NCI-H2029 treated with DMSO at 0.1 percent for 48 hours (cell line): ENCODE data around the gene LKAAEAR1.

Experiments
- DNase-seq: peaks from one replicate; lab custom pipeline; 2025; lab: John Stamatoyannopoulos, UW

The LKAAEAR1 gene

GRCh38 chr20:64036346-64037198, 47.6 kb downstream of the LKAAEAR1 start:
- DNase-seq, result no peak

GRCh38 chr20:64035933-64036345, 48.3 kb downstream of the LKAAEAR1 start, which contains the start of gene C20orf204:
Gene C20orf204 (plus strand): TSS chr20:64036182. CDS start chr20:64036324, 142 bp downstream.
- no peak for DNase-seq

GRCh38 chr20:64035066-64035932, 48.9 kb downstream of the LKAAEAR1 start:
- no peak for DNase-seq

- DNase-seq, result no peak
These were observed 50.2 kb downstream of the LKAAEAR1 start for GRCh38 chr20:64033981-64034493.
